GM19025 (cell line): ENCODE data around the gene RS1.

Experiments
- ATAC-seq: cut with Tn5 transposase; IDR thresholded peaks from one replicate; pipeline ENCODE4 v1.9.1; 2021; ENCODE audit warnings: mild to moderate bottlenecking, low read depth, moderate library complexity; ENCODE audit not compliant: unreplicated experiment

RS1 gene

GRCh38 chrX:18674417-18674787, 2.5 kb upstream of the RS1 start:
- peak; percentile 23 for ATAC-seq

DNA sequence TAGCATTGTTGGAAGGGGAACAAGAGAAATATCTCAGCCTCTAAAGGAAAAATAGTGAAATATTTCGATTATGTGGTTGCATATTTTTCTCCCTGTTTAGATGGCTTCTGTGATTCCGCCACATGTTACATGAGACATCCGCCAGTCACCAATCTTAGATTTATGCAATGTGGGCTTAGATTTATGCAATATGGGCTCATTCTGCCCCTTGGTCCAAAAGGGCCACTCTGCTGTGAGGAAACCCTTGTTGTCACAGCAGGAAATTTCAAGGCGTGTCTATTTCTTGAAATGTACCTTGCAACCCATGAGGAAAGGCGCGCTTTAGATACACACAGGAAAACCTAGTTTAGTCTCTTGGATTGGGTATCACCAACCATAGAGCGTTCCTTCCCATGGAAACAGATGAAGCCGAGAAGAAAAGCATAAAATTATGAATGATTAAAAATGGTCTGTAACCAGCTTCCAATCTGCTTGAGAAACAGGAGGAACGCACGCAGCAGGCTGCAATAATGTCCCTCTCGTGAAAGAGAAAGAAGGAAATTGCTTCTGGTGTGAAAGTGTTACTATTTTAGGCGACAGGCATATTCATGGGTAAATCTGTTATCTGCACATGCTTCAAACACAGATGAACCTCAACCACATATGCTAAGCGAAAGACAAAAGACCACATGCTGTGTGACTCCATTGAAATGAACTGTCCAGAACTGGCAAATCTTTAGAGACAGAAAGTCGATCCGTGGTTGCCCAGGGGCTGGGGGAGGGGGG, 3.7 kb downstream of the RS1 start:
- no peak for ATAC-seq

- ATAC-seq, result no peak
These were observed 5.3 kb downstream of the RS1 start for GRCh38 chrX:18666614-18667013.

DNA sequence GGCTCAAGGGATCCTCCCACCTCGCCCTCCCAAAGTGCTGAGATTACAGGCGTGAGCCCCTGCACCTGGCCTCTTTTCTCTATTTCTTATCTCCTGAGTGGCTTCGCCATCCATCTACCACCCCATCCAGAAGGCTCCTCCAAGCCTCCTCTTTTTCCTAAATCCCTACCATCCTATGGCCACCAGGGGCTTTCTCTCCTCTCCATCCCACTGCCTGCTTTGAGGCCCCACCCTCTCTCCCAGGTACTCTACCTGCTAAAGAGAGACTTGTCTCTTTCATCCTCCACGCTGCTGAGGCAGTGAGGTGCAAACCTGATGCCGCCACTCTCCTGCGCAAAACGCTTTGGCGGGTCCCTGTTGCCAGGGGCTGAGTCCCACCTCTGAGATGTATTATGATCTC, 7.0 kb downstream of the RS1 start:
- no peak for ATAC-seq

DNA sequence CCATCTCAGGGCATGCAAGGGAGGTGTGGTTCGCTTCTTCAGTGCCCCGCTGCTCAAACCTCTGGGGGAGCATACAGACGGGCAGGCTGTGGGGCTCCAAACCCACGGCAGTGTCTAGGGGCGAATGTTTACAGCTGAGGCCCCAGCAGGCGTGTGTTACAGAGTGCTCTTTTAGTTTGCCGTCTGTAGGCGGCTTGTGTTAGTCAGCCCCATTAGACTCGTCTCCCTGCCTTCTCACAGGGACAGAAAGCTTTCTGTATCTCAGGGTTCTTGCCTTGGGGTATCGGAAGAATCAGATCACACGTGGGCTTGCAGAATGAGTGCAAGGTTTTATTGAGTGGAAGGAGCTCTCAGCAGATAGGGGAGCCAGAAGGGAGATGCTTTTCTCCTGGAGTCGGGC, 10.6 kb downstream of the RS1 start:
- no peak for ATAC-seq

DNA sequence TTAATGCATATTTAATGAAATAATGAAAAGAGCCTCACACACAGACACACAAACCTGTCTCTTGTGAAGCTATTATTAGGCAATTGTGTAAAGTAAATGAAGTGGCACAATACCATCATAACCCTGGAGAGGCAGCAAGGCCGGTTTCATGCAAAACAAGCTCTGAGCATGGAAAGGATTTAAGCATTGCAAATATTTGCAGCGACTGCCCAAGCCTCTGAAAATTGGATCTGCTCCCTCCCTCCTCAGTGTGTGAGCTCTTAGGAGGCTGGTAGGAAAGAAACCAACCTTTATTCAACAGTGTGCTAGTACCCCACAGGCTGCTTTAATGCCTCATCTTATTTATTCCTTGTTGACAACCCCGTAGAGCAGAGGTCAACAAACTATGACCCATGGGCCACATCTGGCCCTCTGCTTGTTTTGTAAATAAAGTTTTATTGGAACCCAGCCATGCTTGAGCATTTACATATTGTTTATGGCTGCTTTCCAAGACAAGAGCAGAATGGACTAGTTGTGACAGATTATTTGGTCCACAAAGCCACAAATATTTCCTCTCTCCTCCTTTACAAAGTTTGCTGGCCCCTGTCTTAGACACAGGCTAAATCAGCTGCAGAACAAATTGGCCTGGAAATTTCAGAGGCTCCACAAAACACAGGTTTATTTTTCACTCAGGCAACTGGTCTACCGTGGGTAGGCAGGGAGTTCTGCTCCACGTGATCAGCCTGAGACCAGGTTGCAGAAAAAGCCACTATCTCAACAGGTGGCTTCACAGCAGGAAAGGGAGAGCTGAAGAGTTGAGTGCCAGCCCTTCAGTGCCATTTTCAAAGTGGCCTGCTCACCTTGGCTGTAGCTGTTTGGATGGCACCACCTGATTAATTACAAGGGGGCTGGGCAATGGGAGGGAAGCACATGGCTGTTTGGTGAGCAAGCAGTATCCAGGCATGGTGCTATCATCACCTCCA, 16.8 kb downstream of the RS1 start:
- no peak for ATAC-seq

DNA sequence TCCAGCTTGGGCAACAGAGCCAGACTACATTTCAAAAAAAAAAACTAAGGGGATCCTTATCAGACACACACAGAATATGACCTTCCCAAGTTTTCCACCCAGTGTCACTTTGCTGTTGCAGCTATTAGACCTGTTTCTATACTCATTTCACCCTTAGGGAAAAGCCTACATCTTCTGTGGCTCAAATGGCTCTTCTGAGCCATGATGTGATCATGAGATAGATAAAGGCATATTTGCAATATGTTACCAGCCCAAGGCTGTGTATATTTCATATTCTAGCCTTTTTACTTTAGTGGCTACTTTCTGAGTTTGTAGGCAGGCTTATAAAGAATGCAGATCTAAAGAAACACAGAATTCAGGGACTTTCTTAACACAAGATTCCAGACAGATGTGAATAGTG, 19.3 kb downstream of the RS1 start:
- no peak for ATAC-seq

- no peak for ATAC-seq
These were observed 21.2 kb downstream of the RS1 start for GRCh38 chrX:18650662-18651061.

DNA sequence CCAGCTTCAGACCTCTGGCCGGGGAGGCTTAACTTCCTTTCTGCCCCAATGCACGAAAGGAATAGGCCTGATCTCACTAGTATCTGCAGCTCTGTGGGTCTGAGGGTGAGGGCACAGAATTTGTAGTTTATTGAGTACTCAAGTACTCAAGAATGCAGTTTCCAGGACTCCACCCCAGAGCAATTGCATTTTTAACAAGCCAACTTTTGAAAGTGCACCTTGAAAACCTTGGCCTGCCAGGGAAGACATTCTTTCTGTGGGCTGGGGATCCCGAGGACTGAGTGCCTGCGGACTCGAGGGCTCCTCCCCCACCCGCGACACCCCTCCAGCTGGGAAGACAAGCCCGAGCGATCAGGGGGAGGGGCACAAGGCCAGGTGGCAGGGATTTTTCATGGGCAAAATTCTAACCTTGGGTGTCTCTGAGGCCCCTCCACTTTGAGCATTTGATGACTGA, 22.4 kb downstream of the RS1 start:
- ATAC-seq, result no peak

- no peak for ATAC-seq
These were observed 24.3 kb downstream of the RS1 start for GRCh38 chrX:18647621-18648020.

GRCh38 chrX:18643853-18644252, 28.1 kb downstream of the RS1 start:
- no peak for ATAC-seq

- ATAC-seq, result no peak
These were observed 28.7 kb downstream of the RS1 start for GRCh38 chrX:18643243-18643642.

- no peak for ATAC-seq
These were observed 31.2 kb downstream of the RS1 start for GRCh38 chrX:18640686-18641085.

DNA sequence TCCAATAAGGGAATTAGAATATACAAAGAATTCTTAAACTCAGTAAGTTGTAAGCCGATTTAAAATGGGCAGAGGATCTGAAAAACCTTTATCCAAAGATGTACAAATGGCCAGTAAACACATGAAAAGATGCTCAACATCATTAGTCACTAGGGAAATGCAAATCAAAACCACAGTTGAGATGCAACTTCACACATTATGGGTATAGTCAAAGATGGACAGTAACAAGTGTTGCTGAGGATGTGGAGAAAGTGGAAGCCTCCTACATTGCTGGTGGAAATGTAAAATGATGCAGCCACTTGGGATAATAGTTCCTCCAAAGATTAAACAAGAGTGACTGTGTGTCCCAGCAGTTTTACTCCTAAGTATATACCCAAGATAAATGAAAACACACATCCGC, 32.6 kb downstream of the RS1 start:
- no peak for ATAC-seq

DNA sequence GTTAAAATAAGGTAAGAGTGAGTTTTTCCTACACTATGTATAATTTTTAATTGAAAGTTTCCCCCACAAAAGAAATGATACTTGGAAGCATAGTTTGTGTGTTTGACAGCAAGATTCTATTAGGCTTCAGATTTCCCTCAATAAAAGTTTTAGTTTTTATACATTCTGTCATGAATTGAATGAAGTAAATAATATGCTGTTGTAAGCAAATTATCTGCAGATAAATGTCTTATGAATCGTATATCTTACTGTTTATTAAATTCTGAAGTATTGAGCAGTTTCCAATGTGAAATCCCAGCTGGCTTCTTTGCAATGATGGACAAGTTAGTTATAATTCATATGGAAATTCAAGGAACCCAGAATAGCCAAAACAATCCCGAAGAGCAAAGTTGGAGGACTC, 33.5 kb downstream of the RS1 start:
- no peak for ATAC-seq

DNA sequence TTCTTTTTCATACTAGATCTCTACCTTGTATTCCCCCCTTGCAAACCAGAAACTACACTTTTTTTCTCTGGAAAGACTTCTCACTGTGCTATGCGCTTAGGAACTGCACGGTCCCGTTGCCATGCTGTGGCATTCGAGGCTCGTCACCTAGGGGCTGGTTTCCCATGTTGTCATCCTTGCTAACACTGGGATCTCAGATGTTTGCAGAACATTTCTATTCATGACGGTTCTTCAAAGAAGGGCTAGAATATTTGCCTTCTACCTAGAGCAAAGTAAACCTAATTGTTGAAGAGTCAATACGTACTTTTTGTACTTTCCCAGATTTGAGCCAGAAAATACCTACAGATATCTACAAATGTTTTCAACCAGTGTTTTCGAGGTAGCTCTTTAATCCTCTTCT, 41.0 kb downstream of the RS1 start:
- ATAC-seq, result no peak

GRCh38 chrX:18624599-18624998, 47.3 kb downstream of the RS1 start:
- no peak for ATAC-seq

DNA sequence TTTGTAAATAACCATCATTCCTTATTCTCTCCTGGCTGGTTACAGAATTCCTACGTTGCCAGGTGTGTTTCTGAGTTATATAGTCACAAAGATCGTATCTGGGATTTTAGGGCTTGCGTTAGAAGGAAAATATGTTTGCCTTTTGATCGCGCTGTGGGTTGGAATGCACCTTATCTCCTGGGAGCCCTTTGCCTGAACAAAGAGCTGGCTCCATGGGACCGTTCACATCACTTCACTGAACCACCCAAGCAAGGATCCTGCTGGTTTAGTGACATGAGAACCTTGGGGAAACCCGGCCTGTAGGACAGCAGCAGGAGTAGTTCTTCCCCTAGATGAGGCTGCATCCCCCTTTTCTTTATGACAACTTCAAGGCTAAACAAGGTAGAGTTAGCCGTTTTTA, 51.6 kb downstream of the RS1 start:
- ATAC-seq, result no peak

- no peak for ATAC-seq
These were observed 52.6 kb downstream of the RS1 start for GRCh38 chrX:18619288-18619687.

DNA sequence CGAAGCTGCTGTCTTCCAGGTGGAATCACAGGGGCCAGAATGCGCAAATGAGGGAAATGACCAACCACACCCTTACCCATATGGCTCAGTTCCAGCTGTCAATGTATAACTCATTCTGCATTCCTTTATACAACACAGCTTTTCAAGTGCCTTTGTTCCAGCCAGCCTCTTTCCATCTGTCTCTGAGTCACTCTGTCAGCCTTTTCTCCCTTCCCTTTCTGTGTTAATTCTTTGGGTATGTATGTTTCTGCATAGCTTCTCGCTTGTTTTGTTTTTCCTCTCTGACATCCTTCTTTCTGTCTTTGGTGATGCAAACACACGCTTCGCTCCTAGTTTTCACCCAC, 54.5 kb downstream of the RS1 start:
- ATAC-seq, result no peak

DNA sequence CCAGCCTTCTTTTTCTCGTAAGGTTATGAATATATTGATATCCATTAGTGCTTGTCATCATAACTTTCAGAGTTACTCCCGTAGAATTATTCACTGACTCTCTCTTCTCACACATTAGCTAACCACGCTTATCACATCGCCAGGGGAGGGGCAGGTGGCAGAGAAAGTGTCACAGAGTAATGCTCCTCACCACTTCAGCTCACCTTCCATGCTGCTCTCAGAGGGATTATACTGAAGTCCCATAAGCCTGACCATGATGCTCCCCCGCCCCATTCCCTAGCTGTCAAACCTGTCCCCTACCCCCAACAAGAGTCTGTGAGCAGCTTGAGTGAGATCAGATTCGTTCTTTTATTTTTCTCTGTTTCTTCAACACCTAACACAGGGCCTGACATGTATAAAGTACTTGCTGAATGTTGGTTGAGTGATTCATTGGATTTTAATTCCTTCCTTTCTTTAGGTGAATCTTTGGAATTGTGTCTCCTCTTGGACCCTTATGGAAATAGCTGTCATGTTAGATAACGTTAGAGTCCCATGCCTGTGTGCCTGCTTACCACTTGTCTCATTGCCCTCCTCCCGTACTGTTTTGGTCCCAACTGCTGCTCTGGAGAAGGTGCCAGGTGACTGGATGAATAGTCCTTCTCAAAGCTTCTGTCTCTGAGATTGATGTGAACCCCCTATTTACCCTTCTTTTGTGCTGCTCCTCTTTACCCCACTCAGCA, 55.1 kb downstream of the RS1 start:
- ATAC-seq, result no peak
